GM10248 (cell line): ENCODE data around the gene RAB36.
A peak's percentile ranks its signal among the peaks of the same experiment; 100 is the strongest.

Experiments used
- CTCF ChIA-PET: fragments of 300-600 bp; sonication (Branson Sonifier 250); formaldehyde crosslinking; extraction: SDS; loops from one replicate; lab custom pipeline; 2021; ENCODE audit warnings: antibody characterized with exemption; lab: Yijun Ruan, JAX
- POLR2A ChIA-PET: fragments of 350-650 bp; sonication (Branson Sonifier 250); formaldehyde crosslinking; extraction: SDS; loops from one replicate; lab custom pipeline; 2020; ENCODE audit warnings: antibody characterized with exemption; lab: Yijun Ruan, JAX
- DNase-seq: peaks from one replicate; pipeline ENCODE4 v3.0.0; 2012; ENCODE audit errors: extremely low spot score
- CTCF ChIP-seq: IDR thresholded peaks from 2 replicates; pipeline ENCODE4 v1.5.1; 2012; ENCODE audit warnings: mild to moderate bottlenecking, low read depth; ENCODE audit errors: extremely low read depth, missing control alignments, control extremely low read depth

Gene RAB36

GRCh38 chr22:23119494-23120414 lies 25.5 kb upstream of the RAB36 start:
- ChIA-PET POLR2A (no interaction called here), CTCF (interaction anchor here (0.7 to 14.4 kb wide), 5 partner anchors 9 to 162 kb away, joined by 3 to 214 read pairs (median 7); partner anchors contain the start of gene GNAZ)
- TF ChIP-seq CTCF: no peak
- DNase-seq: peak; percentile 58

- no peak for TF ChIP-seq CTCF
- ChIA-PET CTCF (interaction anchor here (0.7 to 14.4 kb wide), 5 partner anchors 8 to 367 kb away, joined by 3 to 214 read pairs (median 3); partner anchors contain the start of gene GNAZ), POLR2A (no interaction called here)
- DNase-seq: no peak
These were observed 24.8 kb upstream of the RAB36 start for GRCh38 chr22:23120415-23120899.

GRCh38 chr22:23121000-23121421 lies 24.3 kb upstream of the RAB36 start:
- no peak for TF ChIP-seq CTCF
- CTCF ChIA-PET: interaction anchor here (1.1 to 14.4 kb wide), 3 partner anchors 8 to 367 kb away, joined by 3 to 214 read pairs (median 13); no protein-coding TSS in a partner anchor
- POLR2A ChIA-PET: no interaction called here
- no peak for DNase-seq

- no peak for DNase-seq
- POLR2A ChIA-PET: no interaction called here
- CTCF ChIA-PET: interaction anchor here (1.1 to 14.4 kb wide), 4 partner anchors 7 to 368 kb away, joined by 3 to 214 read pairs (median 8); no protein-coding TSS in a partner anchor
- TF ChIP-seq CTCF: no peak
These were observed 23.9 kb upstream of the RAB36 start for GRCh38 chr22:23121424-23121823.

GRCh38 chr22:23122216-23122957 lies 22.9 kb upstream of the RAB36 start:
- TF ChIP-seq CTCF: no peak
- ChIA-PET CTCF (interaction anchor here (1.5 to 14.4 kb wide), 2 partner anchors 12 to 164 kb away, joined by 4 to 214 read pairs; no protein-coding TSS in a partner anchor), POLR2A (no interaction called here)
- DNase-seq: no peak
